Sigmoid colon (tissue), 7 donors: ENCODE measurements around the gene PTH1R. TPM values are rescaled to one million over a fixed set of nuclear protein-coding genes. Genes with fewer than 3 reads are reported as not detected.

Experiments used
- DNase-seq: peaks from one replicate; pipeline ENCODE4 v3.0.0-alpha.2; 2019
- H3K27ac ChIP-seq, 4 donors: fragments of 200-600 bp; sonication (generic); one replicate each; pipeline ENCODE4 v1.5.1; 2016 to 2019; ENCODE audit warnings: mild to moderate bottlenecking in 1 of 4
- H3K27me3 ChIP-seq, 3 donors: fragments of 200-600 bp; sonication (generic); one replicate each; pipeline ENCODE4 v1.5.1; 2019; ENCODE audit warnings: mild to moderate bottlenecking in 1 of 3
- H3K36me3 ChIP-seq, 4 donors: fragments of 200-600 bp; sonication (generic); one replicate each; pipeline ENCODE4 v1.5.1; 2016 to 2019
- H3K4me1 ChIP-seq, 4 donors: fragments of 200-600 bp; sonication (generic); one replicate each; pipeline ENCODE4 v1.5.1; 2017 to 2019
- H3K4me3 ChIP-seq, 4 donors: fragments of 200-600 bp; sonication (generic); one replicate each; pipeline ENCODE4 v1.5.1; 2017 to 2019; ENCODE audit warnings: mild to moderate bottlenecking in 2 of 4, moderate library complexity in 1 of 4
- H3K9me3 ChIP-seq, 4 donors: fragments of 200-600 bp in 3 of 4; sonication (generic) in 3 of 4; one replicate each; pipeline versions ENCODE4 v1.5.1 to v1.6.1; 2013 to 2019
- CTCF ChIP-seq, 4 experiments: fragments of 450-650 bp in 3 of 4; fragments of 200-600 bp in 1 of 4; IDR thresholded peaks; one replicate each; pipeline ENCODE4 v1.5.1; 2016 to 2019; ENCODE audit warnings: antibody characterized with exemption in 4 of 4, mild to moderate bottlenecking in 3 of 4, moderate library complexity in 2 of 4
- EP300 ChIP-seq, 4 donors: sonication (generic); formaldehyde crosslinking; IDR thresholded peaks; one replicate each; pipeline ENCODE4 v1.6.1; 2017; ENCODE audit warnings: antibody characterized with exemption in 4 of 4
- POLR2A ChIP-seq, 2 donors: fragments of 450-650 bp; IDR thresholded peaks; one replicate each; pipeline ENCODE4 v1.6.1; 2016; ENCODE audit warnings: antibody characterized with exemption in 2 of 2, mild to moderate bottlenecking in 2 of 2, moderate library complexity in 2 of 2
- POLR2AphosphoS5 ChIP-seq, 4 donors: sonication (generic); formaldehyde crosslinking; IDR thresholded peaks; one replicate each; pipeline ENCODE4 v1.6.1; 2017; ENCODE audit warnings: antibody characterized with exemption in 4 of 4
- WGBS, 2 donors: extraction: QIAGEN DNeasy Blood & Tissue Kit; methylation state at CpG; one replicate each; pipeline ENCODE4 v1.1.7; 2013; 5-methylcytosine and 5-hydroxymethylcytosine counted together
- intact Hi-C: fragments of 100-400 bp; cut with DNase I; formaldehyde crosslinking; loops from one replicate; pipeline ENCODE4 v1.15.1; 2023
- polyA plus RNA-seq, 3 donors: library from polyadenylated mRNA; stranded (reverse); fragments of 200-250 nt; gene quantifications; one replicate each; pipeline ENCODE4 v1.2.3, GENCODE V29; 2013
- total RNA-seq, 4 donors: library from RNA; depleted of rRNA; stranded (reverse); fragments of >200 nt; gene quantifications; one replicate each; pipeline ENCODE4 v1.1.0, GENCODE V29; 2016
- donor health status: healthy with polysubstance abuse.
- donor health status: Bipolar disorder and iron deficiency.
- donor health status: healthy.

Gene PTH1R
- total and polyA plus RNA-seq, 7 donors, result 1.2 to 9.0 (median 4.6) TPM

GRCh38 chr3:46851364-46852333 is 25.9 kb upstream of the PTH1R start:
- no peak overlapping the region for H3K4me3 ChIP-seq
- H3K4me1 ChIP-seq, result peaks cover 0 to 6% (median 2%) of the 10 kb centered on the region in 4 donors
- no peaks in the 10 kb centered on the region for H3K27me3 ChIP-seq
- intact Hi-C loops, result no loop called here
- no peaks in the 10 kb centered on the region for H3K36me3 ChIP-seq
- DNase-seq, result no peak
- no peak overlapping the region for H3K27ac ChIP-seq
- TF ChIP-seq CTCF (IDR thresholded peaks at IDR 0.05), result no peak
- no peak for TF ChIP-seq POLR2A (IDR thresholded peaks at IDR 0.05)
- no peak for TF ChIP-seq EP300 (IDR thresholded peaks at IDR 0.05)
- no peak for TF ChIP-seq POLR2AphosphoS5 (IDR thresholded peaks at IDR 0.05)
- WGBS, 2 donors, result 86 to 90% methylated on average over 13 of the region's 13 CpGs
- H3K9me3 ChIP-seq, result no peaks in the 10 kb centered on the region

DNA sequence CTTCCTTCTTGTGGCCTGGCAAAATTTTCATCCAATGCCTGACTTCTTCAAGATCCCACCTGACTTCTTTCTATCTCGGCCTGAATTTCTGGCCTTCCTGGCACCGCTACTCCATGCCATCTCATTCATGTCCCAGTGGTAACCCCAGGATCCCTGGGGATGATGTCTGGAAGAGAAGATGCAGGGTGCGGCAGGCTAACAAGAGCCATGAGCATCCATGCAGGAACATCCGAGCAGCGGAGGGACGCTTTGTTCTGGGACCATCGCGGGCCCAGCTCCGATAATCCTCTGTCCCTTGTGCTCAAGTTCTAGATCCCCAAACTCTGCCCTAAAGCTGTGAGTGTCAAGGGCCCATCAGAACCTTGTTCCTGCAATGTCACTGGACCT is 25.2 kb upstream of the PTH1R start:
- intact Hi-C loops, result no loop called here
- H3K4me1 ChIP-seq, result peaks cover 0 to 2% (median 0%) of the 10 kb centered on the region in 4 donors
- H3K27ac ChIP-seq, result no peak overlapping the region
- H3K36me3 ChIP-seq, result no peaks in the 10 kb centered on the region
- DNase-seq, result no peak
- no peaks in the 10 kb centered on the region for H3K27me3 ChIP-seq
- no peak for TF ChIP-seq CTCF (IDR thresholded peaks at IDR 0.05)
- WGBS, 2 donors, result 93 to 96% methylated on average over 9 of the region's 9 CpGs
- no peak overlapping the region for H3K4me3 ChIP-seq
- H3K9me3 ChIP-seq, result no peaks in the 10 kb centered on the region

DNA sequence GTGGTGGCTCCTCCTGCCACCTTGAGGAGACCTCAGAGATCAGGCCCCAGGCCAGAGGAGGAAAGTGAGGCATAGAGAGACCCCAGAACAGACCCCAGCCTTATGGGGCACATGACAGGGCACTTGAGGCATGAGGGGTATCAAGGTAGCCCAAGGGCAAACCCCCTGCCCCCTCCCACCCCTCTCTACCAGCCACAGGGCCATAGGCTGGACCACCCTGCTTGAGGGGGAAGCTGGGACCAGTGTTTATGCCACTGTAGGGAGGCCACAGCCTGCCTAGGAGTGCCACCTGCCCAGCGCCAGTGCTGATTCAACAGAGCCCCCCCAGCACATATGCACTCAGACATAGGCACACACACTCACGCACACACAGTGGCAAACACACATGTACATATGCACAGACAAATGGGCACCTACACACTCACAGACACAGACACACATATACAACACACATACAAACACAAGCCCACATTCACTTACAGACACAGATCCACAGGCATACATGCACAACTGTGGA is 24.6 kb upstream of the PTH1R start:
- intact Hi-C loops, result no loop called here
- Histone ChIP-seq H3K27ac (no peak overlapping the region), H3K27me3 (no peaks in the 10 kb centered on the region), H3K4me1 (no peaks in the 10 kb centered on the region), H3K9me3 (no peaks in the 10 kb centered on the region), H3K4me3 (no peak overlapping the region), H3K36me3 (no peaks in the 10 kb centered on the region)
- DNase-seq, result no peak
- TF ChIP-seq EP300 (IDR thresholded peaks at IDR 0.05) (no peak), CTCF (IDR thresholded peaks at IDR 0.05) (no peak), POLR2A (IDR thresholded peaks at IDR 0.05) (no peak), POLR2AphosphoS5 (IDR thresholded peaks at IDR 0.05) (no peak)
- 95 to 96% methylated on average over 2 of the region's 2 CpGs for WGBS, 2 donors

DNA sequence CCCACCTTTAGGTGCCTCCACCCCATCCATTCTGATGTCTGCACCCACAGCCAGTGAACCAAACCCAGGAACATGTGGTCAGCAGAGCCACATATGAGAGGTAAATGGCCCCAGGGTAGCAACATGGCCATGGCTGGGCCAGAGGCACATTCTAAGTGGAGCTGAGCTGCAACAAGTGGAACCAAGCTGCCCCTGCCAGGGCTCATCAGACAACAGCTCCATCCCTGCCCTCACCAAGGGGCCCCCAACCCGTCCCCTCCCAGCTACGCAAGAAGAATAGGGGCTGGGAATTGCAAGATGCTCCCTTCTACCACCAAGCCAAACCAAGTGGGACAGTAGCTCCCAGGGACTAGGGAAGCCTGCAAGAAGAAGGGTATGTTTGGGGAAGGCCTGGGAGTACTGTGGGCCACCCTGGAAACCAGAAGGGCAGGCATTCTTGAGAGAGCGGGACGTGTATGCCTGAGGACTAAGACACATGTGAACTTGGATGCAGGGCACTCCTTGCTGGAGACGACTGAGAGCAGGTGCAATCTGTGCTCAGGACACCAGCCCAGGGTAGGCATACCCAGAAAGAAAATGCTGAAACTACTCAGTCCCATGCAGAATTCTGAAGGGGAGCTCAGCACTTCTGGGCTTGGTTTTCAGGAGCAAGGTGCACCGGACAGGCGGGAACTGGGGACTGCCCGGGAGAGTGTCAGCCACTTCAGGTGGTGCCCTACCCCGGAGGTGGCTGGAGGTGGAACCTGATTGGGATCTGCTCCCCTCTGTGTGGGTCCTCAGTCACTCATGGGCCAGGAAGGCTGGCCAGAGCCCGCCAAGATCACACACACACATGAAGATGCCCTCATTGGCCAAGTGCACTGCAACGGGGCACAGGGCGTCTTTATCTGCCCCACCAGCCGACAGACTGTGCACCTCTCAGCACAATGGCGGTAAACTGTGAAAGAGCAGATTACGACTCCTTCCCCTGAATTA is 23.8 kb upstream of the PTH1R start:
- Histone ChIP-seq H3K27me3 (no peaks in the 10 kb centered on the region), H3K4me1 (no peaks in the 10 kb centered on the region), H3K27ac (no peak overlapping the region), H3K9me3 (no peaks in the 10 kb centered on the region), H3K4me3 (no peak overlapping the region), H3K36me3 (no peaks in the 10 kb centered on the region)
- intact Hi-C loops, result no loop called here
- TF ChIP-seq POLR2A (IDR thresholded peaks at IDR 0.05) (no peak), CTCF (IDR thresholded peaks at IDR 0.05) (no peak), POLR2AphosphoS5 (IDR thresholded peaks at IDR 0.05) (no peak), EP300 (IDR thresholded peaks at IDR 0.05) (no peak)
- DNase-seq, result peak; percentile 34
- 85 to 90% methylated on average over 15 of the region's 15 CpGs for WGBS, 2 donors
